ENCODE results near the gene CNGA3.

The CNGA3 gene

DNA sequence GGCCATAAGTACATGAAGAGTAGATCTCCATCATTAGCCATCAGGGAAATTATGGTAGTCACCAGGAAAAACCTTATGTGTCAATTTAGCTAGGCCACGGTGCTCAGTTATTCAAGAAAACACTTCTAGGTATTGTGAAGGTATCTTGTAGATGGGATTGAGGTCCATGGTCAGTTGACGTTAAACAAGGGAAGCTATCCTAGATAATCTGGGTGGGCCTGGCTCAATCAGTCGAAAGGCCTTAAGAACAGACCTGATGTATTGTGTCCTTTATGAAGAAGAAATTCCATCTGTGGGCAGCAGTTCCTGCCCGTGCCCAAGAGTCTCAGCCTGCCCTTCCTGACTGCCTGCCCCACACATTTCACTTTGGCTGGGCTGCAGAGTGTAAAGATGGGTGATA lies 16.7 kb upstream of the CNGA3 start:
- no peak for DNase-seq

DNA sequence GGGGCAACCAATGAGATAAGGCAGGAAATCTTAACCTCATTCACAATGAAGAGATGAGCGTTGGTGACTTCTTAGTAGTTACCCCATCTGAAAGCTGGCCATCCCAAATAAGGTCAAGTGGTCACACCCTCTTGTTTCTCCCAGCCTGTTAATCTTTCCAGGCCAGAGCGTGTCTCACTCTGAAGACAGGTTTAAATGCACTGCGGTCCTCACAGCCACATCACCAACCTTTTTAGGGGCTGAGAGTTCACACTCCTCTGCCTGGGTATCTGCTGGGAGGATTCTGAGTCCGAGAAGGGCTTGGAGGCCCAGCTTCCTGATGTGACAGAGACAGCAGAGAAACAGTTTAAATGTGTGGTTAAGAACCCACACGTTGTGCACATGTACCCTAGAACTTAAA lies 13.3 kb upstream of the CNGA3 start:
- DNase-seq: no peak

DNA sequence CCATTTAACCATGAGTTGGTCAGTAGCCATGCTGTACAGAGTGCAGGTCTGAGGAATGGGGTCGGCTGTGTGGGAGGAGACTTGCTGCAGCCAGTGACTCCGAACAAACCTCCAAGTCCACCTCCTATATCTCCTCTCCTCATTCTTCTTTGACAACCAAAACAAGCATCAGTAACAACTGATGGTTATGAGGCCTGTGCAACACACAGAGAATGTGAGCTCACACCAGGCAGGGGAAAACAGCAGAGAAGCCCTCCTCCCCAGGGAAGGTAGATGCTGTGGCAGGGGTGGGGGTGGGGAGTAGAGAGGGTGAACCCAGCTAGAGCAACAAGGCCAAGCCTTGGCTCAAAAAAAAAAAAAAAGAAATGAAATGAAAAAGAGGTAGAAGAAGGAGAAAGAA lies 12.3 kb upstream of the CNGA3 start:
- no peak for DNase-seq

DNA sequence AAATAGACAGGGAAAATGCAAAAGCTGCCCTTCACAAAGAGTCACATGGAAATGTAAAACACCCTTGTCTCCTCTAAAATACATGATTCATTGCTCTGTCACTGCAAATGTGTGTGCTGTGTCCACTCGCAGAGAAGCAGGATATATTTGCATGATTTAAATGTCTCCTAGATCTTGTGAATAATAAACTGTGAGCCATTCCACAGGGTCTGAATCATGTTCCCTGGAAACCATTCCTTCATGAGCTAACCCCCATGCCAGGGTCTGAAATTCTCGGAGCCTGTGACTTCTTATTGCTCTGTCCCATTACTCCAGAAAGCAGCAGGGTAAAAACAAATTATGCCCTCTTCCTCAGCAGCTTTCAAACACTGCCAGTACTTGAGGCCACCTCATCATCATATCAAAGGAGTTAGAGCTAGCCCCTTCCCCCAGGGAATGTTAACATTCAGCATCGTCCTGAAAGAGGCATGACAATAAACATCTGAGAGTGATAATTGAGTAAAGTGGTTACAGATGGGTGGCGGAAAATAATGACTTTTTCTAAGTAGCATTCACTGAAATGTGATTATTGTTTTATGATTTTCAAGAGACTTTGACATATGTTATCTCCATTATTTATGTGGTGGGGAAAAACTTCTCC lies 11.7 kb upstream of the CNGA3 start:
- no peak for DNase-seq

DNA sequence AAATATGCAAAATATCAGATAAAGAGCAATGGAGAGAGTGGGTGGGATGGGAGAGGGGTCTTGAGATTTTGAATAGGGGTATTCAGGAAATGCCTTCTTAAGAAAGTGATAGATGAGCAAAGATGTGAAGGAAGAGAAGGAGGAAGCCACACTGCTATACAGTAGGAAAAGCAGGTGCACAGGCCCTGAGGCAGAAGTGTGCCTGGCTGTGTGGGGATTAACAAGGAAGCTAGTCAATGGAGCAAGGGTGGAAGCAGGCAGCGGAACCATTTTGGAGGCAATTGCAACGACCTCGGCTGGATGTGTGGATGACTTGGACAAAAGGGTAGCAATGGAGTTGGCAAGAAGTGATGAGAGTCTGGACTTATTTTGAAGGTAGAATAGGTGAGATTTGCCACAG lies 11.0 kb upstream of the CNGA3 start:
- DNase-seq: no peak

DNA sequence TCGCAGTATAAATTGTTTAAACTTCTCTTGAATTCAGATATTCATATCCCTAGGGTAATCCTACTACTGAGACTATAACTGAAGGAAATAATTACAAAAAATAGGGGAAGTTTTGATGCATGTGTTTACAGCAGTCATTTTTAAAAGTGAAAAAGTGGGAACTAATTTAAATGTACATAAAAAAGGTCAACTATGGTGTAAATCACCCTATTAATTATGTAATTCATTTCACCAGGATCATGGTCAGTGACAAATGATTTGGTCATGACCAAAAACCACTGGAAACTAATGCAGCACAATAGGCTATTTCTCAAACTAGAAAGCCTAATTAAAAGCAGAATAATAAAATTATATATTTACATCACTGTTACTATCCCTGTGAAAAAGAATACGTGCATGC lies 5.0 kb upstream of the CNGA3 start:
- DNase-seq: no peak

DNA sequence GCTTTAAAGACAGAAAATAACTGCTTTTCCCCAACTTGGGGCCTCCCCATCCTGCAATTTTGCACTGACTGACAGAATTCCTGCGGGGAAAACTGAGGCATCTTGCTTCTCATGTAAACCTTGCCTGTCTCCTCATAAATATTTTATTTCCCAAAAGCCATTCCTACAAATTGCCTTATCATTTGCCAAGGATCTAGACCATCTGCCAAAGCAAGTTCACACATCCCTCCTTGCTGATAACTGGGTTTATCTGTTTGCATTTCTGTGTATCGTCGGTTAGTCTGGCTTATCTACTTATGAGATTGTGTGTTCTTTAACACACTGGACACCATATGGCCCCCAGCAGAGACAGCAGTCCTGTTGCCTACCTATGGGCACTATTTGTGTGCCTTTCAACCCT lies 3.0 kb upstream of the CNGA3 start:
- DNase-seq: no peak

DNA sequence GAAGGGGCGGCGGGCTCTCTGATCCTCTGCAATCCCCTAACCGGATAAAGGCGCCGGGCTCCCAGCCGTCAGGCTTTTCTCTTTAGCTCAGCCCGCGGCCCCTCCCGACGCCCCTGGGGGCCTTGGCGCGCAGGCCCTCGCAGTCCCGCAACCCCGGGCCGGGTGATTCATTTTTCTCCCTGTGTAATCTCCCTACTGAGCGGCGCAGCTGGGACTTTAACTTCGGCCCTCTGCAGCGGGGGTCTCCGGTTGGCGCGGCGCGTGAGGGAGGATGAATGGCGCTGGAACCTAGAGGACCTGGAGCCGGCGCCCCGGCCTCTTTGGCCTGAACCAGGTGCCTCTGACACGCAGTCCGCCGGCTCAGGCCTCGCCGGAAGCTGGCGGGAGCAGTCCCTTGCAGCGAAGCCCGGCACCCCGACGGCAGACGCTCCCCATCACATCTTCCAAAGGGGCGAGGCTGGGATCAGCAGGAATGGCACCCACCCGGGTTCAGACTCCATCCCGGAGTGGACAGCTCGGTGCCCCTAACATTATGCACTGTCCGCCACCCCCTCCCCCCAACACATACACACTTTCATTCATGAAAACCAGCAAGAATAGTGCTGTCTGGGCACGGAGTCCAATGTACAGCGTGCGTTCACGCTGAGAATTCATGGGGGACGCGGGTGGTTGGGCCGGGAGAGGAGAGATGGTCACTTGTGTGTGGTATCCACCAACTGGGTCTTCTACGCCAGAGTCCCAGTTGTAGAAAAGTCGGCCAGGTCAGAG lies 1.2 kb downstream of the CNGA3 start:
- no peak for DNase-seq

DNA sequence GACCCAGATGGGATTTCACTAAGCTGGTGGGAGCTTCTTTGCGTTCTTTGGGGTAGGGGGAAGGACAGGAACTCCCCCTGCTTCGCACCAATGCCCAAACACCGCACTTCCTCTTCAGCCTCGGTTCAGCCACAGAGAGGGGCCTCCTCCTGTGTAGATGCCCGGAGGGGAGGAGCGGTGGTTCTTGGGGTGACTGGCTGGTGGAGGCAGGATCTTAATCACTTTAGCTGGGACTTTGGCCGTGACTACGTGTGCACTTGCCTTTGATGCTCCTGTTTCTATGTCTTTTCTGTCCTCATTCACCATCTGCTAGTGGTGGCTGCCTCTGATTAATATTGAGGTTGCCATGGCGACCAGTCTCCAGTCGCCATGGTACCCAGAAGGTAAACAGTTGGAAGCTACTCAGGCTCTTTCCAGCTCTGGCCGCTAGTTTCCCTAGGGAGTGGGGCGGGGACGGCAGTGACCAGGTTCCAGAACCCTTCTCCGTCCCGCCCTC lies 1.9 kb downstream of the CNGA3 start:
- no peak for DNase-seq

- no peak for DNase-seq
Observed at GRCh38 chr2:98350411-98350810, 4.2 kb downstream of the CNGA3 start.

DNA sequence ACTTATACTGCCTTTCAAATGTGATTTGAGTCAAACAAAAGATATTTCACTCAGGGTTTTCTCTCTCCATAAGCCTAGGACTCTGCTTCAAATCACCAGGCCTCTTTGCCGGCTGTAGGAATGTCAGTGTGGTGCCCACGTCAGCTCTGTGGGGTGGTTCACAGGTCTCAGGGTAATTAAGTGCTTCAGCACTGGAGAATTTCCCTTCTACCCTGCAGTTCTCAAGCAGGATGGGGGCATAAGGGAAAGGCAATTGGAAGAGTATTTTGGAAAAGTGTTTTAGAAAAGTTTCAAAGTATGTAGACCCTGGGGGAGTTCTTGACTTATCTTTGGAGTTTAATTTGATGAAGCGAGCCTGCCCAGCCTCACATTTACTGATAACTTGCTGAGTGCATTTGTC lies 9.6 kb downstream of the CNGA3 start:
- no peak for DNase-seq

- DNase-seq: no peak
Observed at GRCh38 chr2:98356729-98357128, 10.5 kb downstream of the CNGA3 start.

DNA sequence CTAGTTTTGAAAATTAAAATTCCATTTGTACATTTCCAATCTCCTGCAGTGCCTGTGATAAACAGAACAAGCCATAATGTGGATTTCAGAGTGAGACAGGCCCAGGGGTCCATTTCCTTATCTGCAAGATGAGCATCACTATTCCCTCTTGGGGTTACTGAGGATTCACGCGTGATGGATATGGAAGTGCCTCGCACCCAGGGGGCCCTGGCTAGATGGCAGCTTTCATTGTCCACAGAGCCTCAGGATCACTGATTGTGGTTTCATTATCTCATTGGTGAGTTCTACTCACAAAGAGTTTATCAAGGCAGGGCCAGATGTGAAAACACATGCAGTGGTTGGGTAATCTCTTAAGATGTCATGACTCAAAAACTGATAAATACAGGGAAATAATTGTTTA lies 11.6 kb downstream of the CNGA3 start:
- no peak for DNase-seq

- no peak for DNase-seq
Observed at GRCh38 chr2:98359986-98360385, 13.7 kb downstream of the CNGA3 start.

DNA sequence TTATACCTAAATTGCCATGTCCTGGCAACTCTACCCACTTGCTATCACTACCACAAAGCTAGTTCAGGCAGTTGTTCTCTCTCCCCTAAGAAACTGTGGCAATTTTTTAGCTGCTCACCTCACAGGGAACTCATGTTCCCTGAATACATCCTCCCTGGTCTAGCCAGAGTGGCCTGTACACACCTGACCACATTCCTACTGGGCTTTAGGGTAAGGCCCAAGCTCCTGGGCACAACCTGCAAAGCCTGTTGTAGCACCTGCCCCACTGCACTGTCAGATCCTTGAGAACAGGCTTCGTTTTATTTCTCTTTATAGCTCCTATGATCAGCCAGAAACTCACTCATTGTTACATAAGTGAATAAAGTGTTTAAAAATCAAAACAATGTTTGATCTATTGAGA lies 21.5 kb downstream of the CNGA3 start:
- DNase-seq: no peak

GRCh38 chr2:98369710-98370239 lies 23.5 kb downstream of the CNGA3 start:
- no peak for DNase-seq

DNA sequence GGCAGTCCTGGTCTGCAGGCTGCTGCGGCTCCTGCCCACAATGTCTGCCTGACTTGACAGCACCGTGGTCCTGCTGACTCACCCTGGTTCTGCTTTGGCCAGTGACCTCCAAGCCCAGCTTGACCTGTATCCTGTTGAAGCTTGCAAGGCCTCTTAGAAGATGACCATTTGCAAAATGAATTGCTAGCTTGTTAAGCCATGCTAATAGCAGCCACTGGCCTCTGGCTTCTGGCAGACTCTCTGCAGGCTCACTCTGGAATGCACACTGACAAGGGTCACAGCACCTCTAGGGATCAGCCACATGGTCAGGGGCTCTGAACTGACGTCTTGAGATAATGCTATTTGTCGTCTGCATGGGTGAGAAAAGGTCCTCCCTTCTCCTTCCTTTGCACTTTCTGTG lies 25.9 kb downstream of the CNGA3 start:
- no peak for DNase-seq

DNA sequence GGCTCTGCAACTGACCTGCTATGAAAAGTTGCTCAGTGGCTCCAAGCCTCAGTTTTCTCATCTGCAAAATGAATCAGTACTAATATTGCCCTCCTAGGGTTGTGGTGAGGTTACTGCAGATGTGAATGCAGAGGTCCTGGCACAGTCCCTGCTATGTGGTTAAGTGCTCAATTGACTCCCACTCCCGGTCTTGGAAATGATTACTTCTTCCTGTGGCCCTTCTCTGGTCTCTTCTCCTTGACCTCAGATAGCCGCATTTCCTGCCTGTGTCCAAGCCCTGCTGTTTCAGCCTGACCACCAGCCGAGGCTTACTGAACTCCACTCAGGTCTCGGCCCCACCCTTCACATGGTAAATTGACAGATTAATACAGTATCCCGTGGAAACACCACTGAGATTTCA lies 26.3 kb downstream of the CNGA3 start:
- no peak for DNase-seq

- DNase-seq: no peak
Observed at GRCh38 chr2:98374286-98374685, 28.0 kb downstream of the CNGA3 start.

DNA sequence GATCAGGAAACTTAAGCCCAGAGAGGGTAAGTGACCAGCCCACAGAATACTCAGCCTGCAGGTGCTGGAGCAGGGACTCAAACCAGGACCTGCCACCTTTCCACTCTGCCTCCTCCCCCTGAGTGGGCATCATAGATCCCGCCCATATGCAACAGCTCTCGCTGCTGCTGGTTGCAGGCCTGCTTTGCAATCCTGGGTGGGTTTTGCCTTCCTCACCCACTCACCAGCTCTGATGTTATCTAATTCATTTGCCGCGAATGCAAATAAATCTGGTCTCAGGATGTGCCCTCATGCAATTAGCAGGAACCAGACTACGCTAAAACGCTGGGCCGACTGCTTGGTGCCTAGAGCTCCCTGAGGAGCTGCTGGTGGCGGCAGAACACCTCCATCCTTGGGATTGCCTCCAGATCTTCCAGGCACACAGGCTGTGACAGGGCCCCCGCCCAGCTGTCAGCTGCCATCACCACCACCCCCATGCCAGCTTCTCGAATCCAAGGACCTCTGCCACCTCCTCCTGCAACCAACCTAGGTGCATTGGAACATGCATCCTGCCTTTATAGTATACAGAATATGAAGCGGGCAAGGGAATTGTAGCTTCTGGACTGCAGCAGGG lies 28.8 kb downstream of the CNGA3 start:
- no peak for DNase-seq

DNA sequence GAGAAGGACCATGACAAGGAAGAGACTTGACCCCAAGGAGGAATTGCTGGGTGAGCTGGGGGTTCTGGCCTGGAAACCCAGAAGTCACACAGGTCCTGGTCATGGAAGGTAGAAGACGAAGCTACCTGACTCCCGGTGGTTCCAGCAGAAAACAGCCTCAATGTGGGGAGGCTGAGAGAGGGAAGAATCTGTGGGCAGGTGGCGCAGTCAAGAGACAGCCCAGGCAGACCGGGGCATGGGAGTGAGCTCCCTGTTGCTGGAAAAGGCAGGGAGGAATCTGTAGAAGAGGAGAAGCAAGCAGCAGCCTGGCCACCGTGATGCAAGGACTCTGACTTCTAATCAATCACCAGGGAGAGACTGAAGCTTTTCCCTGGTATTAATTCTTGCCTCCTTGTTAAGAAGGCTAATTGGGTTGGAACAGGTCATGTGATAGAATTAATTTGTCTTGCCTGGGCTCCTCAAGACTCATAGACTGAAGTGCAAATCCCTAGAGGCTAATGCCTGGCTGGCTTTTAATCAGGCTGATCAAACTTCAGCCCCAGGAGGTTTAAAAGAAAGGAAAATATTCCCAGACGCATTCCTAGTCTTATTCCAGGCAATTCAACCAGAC lies 30.1 kb downstream of the CNGA3 start:
- no peak for DNase-seq

DNA sequence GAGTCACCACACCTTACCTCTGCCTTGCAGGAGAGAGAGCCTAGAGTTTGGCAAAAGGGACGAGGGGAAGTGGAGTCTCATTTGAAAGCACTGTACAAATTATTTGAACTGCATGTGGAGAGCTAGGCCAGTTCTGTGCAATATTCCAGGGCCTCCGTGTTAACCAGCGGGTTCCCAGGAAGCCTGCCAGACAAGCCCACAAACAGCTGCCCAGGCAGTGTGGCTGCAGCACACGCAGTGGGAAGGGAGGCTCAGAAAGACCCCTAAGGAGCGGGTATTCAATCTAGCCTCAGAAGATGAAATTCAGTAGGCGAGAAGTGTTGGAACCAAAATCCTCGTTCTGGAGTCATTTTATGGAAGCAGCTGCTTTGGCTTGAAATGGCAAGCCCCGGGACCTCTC lies 30.7 kb downstream of the CNGA3 start:
- no peak for DNase-seq

- DNase-seq: no peak
Observed at GRCh38 chr2:98377544-98377943, 31.3 kb downstream of the CNGA3 start.

DNA sequence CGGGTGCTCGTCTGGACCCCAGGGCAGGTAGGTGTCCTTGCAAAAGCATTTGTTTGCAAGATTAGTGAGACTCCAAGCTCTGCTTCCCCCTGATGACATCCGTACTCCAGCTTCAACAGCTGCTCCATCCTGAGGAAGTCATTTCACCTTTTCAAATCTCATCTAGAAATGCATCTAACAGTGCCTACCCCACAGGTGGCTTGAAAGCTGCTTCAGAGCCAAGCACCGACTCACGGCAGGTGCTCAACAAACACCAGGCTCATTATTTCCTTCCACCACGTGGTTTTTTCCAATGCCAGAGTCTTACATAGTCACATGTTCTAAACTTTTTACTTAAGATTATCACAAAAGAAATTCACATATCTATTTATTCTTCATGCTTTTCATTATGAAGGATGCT lies 31.9 kb downstream of the CNGA3 start:
- no peak for DNase-seq

Data from stimulated activated CD4-positive, alpha-beta T cell treated with anti-CD3 and anti-CD28 coated beads, Interleukin-1b, Interleukin-23, amount 100 ng/mL, for 48 hours (primary cell).